ENCODE results near the gene SYT1. TPM values are rescaled to one million over a fixed set of nuclear protein-coding genes. Genes with fewer than 3 reads are reported as not detected.

The SYT1 gene
- total and polyA plus RNA-seq, 8 donors: 0.16 to 1.2 (median 0.26) TPM

DNA sequence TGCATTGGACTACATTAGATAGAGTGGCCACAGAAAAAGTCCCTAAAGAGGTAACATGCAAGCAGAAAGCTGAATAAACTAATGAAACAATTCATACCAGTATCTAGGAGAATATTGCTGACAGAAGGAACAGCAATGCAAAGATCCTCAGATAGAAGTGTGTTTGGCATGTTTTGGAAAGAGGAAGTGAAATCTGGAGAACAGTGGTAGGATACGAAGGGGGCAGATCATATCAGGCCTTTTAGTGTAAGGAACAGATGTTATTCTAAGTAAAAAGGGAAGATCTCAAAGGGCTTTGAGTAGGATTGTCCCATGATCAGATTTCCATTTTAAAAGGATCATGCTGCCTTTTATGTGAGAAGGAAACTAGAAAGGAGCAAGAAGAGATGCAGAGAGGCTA is 483.3 kb downstream of the SYT1 start:
- FAIRE-seq (no peak), DNase-seq (no peak), ATAC-seq (no peak)
- H3K9me3 ChIP-seq: no peaks in the 10 kb centered on the region
- H3K4me3 ChIP-seq: no peak overlapping the region
- no peaks in the 10 kb centered on the region for H3K4me1 ChIP-seq
- no peak for TF ChIP-seq CTCF (IDR thresholded peaks at IDR 0.05)
- intact Hi-C loops (cut with DNase I): no loop called here
- H3K36me3 ChIP-seq: no peaks in the 10 kb centered on the region
- no peaks in the 10 kb centered on the region for H3K27me3 ChIP-seq
- H3K27ac ChIP-seq: no peak overlapping the region
- 51 to 74% methylated on average over 1 of the region's 1 CpG for WGBS, 2 donors

DNA sequence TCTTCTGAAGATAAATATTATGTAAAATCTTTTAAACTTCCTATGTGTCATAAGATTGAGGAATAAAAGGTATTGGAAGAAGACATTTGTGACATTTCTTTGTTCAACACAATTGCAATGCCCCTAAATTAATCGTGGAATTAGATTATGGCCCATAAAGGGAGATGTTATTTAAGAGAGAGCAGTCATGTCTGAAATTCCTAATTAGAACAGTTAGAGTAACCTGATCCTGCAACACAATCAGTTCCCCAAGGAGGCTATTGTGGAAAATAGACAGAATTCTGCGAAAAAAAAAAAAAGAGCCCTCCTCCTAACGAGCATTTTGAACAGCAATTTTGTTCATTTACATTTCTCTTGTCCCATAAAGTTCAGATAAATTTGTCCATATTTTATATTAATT is 486.7 kb downstream of the SYT1 start:
- FAIRE-seq (no peak), ATAC-seq (no peak), DNase-seq (no peak)
- no peak overlapping the region for H3K27ac ChIP-seq
- TF ChIP-seq CTCF (IDR thresholded peaks at IDR 0.05): no peak
- no peaks in the 10 kb centered on the region for H3K9me3 ChIP-seq
- intact Hi-C loops (cut with DNase I): no loop called here
- no peaks in the 10 kb centered on the region for H3K27me3 ChIP-seq
- WGBS, 2 donors: 56 to 63% methylated on average over 3 of the region's 3 CpGs
- H3K36me3 ChIP-seq: no peaks in the 10 kb centered on the region
- no peaks in the 10 kb centered on the region for H3K4me1 ChIP-seq
- H3K4me3 ChIP-seq: no peak overlapping the region

DNA sequence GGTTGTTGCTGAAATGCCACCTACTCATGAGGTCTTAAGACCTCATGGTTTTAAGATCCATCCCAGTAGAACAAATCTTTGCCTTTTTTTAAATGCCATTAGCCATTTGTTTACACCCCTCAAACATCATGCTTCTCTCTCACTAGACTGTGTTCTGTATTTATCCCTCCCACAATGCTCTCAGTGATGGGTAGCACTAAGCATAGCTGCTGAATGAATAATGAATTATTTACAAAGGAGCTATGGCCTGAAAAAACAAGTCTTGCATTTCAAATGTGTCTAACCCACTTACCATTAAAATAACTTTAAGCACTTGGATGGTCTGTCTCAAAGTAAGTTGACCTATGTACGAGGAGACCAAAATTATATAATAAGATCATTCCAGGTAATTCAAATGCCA is 491.6 kb downstream of the SYT1 start:
- TF ChIP-seq CTCF (IDR thresholded peaks at IDR 0.05): no peak
- no peaks in the 10 kb centered on the region for H3K36me3 ChIP-seq
- no peaks in the 10 kb centered on the region for H3K9me3 ChIP-seq
- 70 to 80% methylated on average over 1 of the region's 1 CpG for WGBS, 2 donors
- no peak overlapping the region for H3K4me3 ChIP-seq
- no peak overlapping the region for H3K27ac ChIP-seq
- no peaks in the 10 kb centered on the region for H3K4me1 ChIP-seq
- DNase-seq: no peak
- no peak for FAIRE-seq
- intact Hi-C loops (cut with DNase I): no loop called here
- ATAC-seq: no peak
- no peaks in the 10 kb centered on the region for H3K27me3 ChIP-seq

DNA sequence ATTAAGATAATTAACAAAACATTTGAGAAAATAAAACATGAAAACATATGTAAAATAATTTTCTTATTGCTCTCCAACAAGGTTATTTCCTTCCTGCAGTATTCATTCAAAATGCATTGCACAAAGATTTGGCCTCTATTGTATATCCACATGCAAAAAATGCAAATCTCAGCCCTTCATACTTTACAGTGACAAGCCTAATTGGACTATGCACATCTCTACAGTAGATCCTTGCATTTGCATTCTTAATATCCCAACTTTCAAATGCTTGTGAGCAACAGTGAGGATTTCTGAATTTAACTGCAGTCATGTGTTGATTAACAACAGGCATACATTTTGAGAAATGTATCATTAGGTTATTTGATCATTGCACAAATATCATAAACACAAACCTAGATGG is 492.5 kb downstream of the SYT1 start:
- Histone ChIP-seq H3K27me3 (no peaks in the 10 kb centered on the region), H3K4me3 (no peak overlapping the region), H3K4me1 (no peaks in the 10 kb centered on the region), H3K36me3 (no peaks in the 10 kb centered on the region), H3K9me3 (no peaks in the 10 kb centered on the region), H3K27ac (no peak overlapping the region)
- intact Hi-C loops (cut with DNase I): no loop called here
- FAIRE-seq: no peak
- no peak for TF ChIP-seq CTCF (IDR thresholded peaks at IDR 0.05)
- no peak for ATAC-seq
- no peak for DNase-seq

DNA sequence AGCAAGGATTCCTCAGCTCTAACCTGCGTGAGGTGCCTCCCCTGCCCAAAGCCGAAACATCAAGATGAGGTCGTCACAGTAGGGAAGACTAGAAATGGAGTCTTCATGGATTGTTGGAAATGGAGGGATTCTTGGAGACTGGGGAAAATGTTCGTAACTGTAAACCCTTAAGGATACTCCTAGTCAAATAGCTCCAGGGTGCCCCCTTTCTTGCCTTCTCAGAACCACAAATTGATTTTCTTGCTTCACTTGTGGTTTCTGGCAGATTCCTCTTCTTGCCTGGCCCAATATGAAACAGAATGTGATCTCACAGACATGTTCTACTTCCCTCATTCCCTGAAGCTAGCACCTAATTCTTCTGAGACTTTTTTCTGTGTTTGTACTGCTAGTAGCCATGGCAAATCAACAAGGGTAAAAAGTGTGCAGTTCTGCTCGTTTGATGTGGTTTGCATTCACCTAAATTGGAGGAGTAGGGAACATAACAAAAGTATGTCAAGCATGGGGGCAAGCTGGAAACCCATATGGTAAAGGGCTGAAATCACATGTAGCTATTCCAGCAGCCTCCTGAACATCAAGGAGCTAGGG is 494.2 kb downstream of the SYT1 start:
- intact Hi-C loops (cut with DNase I): no loop called here
- DNase-seq (no peak), ATAC-seq (no peak), FAIRE-seq (no peak)
- Histone ChIP-seq H3K27ac (no peak overlapping the region), H3K9me3 (no peaks in the 10 kb centered on the region), H3K4me3 (no peak overlapping the region), H3K27me3 (no peaks in the 10 kb centered on the region), H3K4me1 (no peaks in the 10 kb centered on the region), H3K36me3 (no peaks in the 10 kb centered on the region)
- 66 to 82% methylated on average over 5 of the region's 5 CpGs for WGBS, 2 donors
- no peak for TF ChIP-seq CTCF (IDR thresholded peaks at IDR 0.05)
